ENCODE measurements around the gene UROD.

UROD gene

GRCh38 chr1:45008516-45008915, 3.5 kb upstream of the UROD start:
- no peak for DNase-seq (ENCODE audit: low read depth in 2 of 2)

DNA sequence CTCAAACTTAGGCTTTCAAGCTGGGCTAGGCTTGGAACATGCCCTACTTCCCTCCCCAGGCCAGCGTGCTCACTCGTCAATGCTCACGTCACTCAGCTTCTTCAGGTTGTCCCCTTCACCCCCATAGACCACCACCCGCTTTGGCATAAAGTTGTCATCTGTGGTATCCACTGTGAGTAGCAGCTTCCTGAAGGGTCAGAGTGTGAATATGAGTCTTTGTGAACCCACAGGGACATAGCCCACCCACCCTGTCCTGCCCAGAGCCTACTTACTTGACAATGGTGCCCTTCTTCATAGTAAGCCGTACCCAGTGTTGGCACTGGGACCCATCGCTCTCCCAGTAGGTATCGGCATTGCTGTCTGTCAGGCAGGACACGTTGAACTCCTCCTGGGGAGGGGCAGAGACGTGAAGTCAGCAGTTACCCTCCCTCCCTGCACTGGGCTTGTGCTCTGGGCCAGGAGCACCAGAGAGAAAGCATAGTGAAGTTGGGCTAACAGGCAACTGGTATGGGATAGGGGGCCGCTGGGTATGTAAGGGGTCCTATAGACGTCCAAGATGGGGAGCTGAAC, 2.7 kb upstream of the UROD start:
- DNase-seq (ENCODE audit: low read depth in 2 of 2), result no peak

- DNase-seq (ENCODE audit: low read depth in 2 of 2), result peak in 1 of 2 donors; percentile 9
Observed at GRCh38 chr1:45009956-45010854, 1.8 kb upstream of the UROD start.

GRCh38 chr1:45010855-45011811, 921 bp upstream of the UROD start, which contains the start of gene HECTD3:
Gene HECTD3, minus strand, starts transcription at chr1:45011324. Its CDS starts 67 bp downstream, at chr1:45011257.
- DNase-seq (ENCODE audit: low read depth in 2 of 2), result peak; percentile 46 to 62

GRCh38 chr1:45012639-45013278, 705 bp downstream of the UROD start:
- DNase-seq (ENCODE audit: low read depth in 2 of 2), result peak in 1 of 2 donors; percentile 8

GRCh38 chr1:45013551-45014209, 1.6 kb downstream of the UROD start:
- DNase-seq (ENCODE audit: low read depth in 2 of 2), result no peak

GRCh38 chr1:45014321-45015028, 2.4 kb downstream of the UROD start:
- DNase-seq (ENCODE audit: low read depth in 2 of 2), result peak; percentile 60 to 74

GRCh38 chr1:45015683-45016082, 3.6 kb downstream of the UROD start:
- no peak for DNase-seq (ENCODE audit: low read depth in 2 of 2)

- no peak for DNase-seq (ENCODE audit: low read depth in 2 of 2)
Observed at GRCh38 chr1:45016090-45016697, 4.1 kb downstream of the UROD start.

- DNase-seq (ENCODE audit: low read depth in 2 of 2), result no peak
Observed at GRCh38 chr1:45016767-45017166, 4.7 kb downstream of the UROD start.

DNA sequence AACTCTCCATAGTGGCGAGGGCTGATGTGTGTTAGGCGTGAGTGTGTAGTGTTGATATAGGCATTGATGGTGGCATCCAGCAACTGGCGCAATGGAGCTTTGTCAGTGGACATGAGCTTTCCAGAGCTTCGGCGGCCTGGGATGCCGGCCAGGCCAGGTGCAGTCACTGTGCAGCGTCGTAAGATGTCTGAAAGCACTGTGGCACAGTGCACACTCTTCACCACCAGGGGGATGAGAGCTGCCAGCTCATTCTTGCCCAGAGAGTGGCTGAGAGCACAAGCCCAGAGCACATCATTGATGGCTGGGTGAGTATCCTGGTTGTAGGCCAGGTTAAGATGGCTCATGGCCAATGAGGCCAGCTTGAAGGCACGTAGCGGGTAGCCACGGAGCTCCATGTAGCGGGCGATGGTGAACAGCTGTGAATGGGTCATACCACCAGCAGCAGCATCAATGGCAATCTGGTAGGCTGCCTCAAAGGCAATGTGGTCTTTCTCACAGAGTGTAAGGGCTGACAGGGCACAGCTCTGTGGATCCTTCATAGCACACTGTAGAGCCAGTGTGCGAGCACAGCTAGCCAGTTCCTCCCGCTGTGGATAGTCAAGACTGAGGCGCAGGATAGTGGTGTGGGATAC, 6.7 kb downstream of the UROD start:
- DNase-seq (ENCODE audit: low read depth in 2 of 2), result peak; percentile 30 to 31

- DNase-seq (ENCODE audit: low read depth in 2 of 2), result no peak
Observed at GRCh38 chr1:45023663-45024062, 11.6 kb downstream of the UROD start.

DNA sequence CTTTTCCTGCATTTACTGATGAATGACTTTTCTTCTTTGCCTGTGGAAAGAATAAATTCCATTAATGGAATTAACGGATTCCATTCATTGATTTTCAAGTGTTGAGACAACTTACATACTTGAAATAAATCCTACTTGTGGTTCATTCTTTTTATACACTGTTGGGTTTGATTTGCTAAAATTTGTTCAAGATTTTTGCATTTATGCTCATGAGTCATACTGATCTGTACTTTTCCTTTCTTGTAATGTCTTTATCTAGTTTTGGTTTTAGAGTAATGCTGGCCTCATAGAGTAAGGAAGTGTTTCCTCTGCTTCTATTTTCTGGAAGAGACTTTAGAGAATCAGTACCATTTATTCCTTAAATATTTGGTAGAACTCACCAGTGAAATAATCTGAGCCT, 14.4 kb downstream of the UROD start:
- no peak for DNase-seq (ENCODE audit: low read depth in 2 of 2)

DNA sequence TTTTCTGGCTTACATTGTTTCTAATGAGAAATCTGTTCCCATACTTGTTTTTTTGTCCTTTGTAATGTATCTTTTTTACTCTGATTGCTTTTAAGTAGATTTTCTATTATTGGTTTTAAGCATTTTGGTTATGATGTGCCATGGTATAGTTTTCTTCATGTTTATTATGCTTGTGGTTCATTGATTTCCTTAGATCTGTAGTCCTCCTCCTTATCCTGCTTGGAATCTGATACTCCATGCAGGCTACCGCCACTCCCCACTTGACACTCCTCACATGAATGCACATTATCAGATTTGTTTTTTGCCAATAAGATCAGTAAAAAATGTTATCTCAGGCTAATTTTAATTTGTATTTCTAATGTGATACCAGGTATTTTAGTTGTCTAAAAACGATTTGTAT, 20.8 kb downstream of the UROD start:
- no peak for DNase-seq (ENCODE audit: low read depth in 2 of 2)

DNA sequence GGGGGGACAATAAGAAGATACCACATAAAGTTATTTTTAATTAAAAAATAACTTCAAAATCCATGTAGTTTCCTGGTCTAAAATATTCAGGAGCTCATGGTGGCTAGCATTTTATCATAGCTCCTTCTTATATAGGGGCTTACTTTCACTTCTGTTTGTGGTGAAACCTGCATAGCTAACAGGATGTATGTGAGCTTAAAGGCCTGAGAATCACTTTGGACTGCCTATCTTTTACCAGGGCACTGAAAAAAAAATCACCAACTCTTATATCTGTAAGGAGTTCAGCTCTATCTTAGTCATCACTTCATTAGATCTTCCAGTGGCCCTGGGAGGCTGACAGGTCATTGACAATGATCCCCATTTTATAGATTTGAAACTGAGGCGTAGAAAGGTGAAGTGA, 21.3 kb downstream of the UROD start:
- no peak for DNase-seq (ENCODE audit: low read depth in 2 of 2)

DNA sequence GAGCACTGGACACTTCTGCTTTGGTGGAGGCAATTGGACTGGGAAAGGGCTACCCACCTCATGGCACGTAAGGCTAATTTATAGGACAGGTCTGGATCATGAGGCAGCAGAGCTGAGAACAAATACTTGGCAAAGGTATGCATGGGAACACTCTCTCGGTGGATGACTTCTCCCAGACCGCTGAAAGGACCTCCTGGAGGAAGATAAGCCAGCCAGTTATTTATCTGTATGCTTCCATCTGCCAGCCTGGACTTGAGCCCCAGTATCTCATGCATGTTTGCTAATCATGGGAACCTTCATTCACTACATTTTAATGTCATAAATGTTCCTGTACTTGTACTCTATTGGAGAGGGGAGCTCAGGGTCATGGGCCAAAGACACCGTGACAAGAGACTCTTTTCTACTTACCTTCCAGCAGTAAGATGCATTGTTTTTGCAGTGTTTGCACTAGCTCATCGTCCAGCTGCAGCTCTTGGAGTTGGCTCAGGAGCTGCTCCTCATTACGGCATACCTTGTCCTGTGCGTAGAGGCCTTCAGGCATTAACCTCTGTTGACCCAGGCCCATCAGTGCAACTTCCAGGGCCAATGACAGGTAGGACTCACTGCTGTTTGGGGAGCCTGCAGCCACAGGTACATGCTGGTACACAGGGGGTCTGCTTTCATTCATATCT, 23.7 kb downstream of the UROD start:
- no peak for DNase-seq (ENCODE audit: low read depth in 2 of 2)

- DNase-seq (ENCODE audit: low read depth in 2 of 2), result no peak
Observed at GRCh38 chr1:45037456-45037855, 25.4 kb downstream of the UROD start.

GRCh38 chr1:45038240-45038639, 26.2 kb downstream of the UROD start:
- DNase-seq (ENCODE audit: low read depth in 2 of 2), result no peak
